Epithelial cell of proximal tubule (primary cell): Measurements from ENCODE around the gene TRAF3. TPM values are rescaled to one million over a fixed set of nuclear protein-coding genes. Genes with fewer than 3 reads are reported as not detected.
"Not testable (repeated sequence)": the region's sequence is repeated elsewhere in the genome, so short reads cannot be mapped to it uniquely, and the experiment has no call there.

Experiments
- DNase-seq: peaks from one replicate; pipeline ENCODE4 v3.0.0-alpha.2; 2011; ENCODE audit warnings: low read depth
- H3K4me3 ChIP-seq: 2 replicates; pipeline ENCODE4 v1.5.1; 2011; ENCODE audit warnings: low read depth, mild to moderate bottlenecking, low read length
- total RNA-seq: library from RNA; depleted of rRNA; stranded (reverse); fragments of >200 nt; gene quantifications from 2 replicates; pipeline ENCODE4 v1.2.3, GENCODE V29; 2015
- TF ChIP-seq, protein P1 (sequence below): conservative IDR thresholded peaks from 2 replicates; pipeline ENCODE4 v1.5.1; 2012; ENCODE audit warnings: low read depth, mild to moderate bottlenecking, low read length

TRAF3 gene
- total RNA-seq, 1 donor from 2014 or later: 21.9 TPM

DNA sequence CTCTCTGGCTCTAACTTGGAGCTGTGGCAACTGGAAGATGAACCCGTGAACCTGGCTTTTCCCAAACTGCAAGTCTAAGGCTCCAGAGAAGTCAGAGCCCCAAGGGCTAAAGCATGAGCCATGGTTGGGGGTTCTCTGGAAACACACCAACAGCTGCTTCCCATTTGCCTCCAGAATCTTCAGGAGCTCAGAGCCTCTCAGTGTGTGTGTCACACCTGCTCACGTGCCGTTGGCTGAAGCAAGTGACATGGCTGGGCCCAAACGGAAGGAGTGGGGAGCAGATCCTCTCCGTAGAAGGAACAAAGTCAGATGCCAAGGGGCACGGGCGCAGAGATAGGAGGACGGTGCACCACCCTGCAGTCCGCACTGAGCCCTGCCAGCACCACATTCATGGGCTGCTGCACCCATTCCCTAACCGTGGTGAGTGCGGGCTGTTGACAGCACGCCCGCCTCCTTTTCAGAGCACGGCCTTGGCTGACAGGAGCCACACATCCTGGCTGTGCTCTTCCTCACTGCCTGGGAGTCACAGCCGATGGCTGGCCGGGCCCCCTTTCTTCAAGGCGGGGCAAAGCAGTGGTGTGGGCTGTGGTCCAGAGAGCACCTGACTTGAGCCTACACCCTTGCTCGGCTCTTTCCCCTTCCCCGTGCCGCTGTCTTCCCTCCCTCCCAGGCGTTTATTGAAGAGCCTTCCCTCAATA, 16.6 kb upstream of the TRAF3 start:
- TF ChIP-seq, protein P1, sequence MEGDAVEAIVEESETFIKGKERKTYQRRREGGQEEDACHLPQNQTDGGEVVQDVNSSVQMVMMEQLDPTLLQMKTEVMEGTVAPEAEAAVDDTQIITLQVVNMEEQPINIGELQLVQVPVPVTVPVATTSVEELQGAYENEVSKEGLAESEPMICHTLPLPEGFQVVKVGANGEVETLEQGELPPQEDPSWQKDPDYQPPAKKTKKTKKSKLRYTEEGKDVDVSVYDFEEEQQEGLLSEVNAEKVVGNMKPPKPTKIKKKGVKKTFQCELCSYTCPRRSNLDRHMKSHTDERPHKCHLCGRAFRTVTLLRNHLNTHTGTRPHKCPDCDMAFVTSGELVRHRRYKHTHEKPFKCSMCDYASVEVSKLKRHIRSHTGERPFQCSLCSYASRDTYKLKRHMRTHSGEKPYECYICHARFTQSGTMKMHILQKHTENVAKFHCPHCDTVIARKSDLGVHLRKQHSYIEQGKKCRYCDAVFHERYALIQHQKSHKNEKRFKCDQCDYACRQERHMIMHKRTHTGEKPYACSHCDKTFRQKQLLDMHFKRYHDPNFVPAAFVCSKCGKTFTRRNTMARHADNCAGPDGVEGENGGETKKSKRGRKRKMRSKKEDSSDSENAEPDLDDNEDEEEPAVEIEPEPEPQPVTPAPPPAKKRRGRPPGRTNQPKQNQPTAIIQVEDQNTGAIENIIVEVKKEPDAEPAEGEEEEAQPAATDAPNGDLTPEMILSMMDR: no peak
- no peak overlapping the region for H3K4me3 ChIP-seq
- no peak for DNase-seq

DNA sequence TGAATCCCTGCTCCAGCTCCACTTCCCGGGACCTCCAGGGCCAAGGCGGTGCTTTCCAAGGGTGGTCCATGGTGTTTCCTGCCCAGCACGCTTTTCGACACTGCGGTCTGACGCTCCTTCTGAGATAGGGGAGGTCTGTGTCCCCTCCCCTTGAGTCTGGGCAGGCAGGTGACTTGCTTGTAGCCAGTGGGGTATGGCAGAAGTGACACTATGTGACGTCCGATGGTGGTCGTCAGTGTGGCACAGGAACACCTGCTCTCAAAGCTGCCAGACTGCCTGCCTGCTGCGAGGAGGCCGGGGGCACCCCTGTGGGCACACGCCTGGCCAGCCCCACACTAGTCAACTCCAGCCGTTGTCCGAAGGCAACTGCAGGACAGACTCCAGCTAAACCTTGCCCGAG, 16.0 kb upstream of the TRAF3 start:
- H3K4me3 ChIP-seq: no peak overlapping the region
- DNase-seq: no peak
- TF ChIP-seq, protein P1: no peak

DNA sequence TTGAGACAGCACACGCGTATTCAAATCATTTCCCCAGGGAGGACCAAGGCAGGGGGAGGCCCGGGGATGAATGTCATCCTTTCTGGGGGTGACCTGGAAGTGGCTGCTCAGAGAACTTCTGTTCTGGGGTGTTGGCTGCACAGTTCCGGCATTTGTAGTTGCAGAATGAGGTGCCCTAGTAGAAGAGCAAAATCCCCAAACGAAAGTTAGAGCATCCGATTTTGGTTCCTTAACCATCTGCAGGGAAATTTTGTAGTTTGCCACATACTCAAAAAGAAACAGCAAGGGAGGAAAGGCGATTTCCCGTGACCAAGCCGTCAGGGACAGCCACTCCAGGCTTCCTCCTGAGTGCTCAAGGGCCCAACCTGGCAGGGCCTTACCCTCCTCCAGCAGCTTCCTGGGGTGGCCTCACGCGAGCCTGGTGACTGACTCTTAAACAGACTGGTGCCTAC, 13.0 kb upstream of the TRAF3 start:
- H3K4me3 ChIP-seq: no peak overlapping the region
- TF ChIP-seq, protein P1: no peak
- DNase-seq: no peak

DNA sequence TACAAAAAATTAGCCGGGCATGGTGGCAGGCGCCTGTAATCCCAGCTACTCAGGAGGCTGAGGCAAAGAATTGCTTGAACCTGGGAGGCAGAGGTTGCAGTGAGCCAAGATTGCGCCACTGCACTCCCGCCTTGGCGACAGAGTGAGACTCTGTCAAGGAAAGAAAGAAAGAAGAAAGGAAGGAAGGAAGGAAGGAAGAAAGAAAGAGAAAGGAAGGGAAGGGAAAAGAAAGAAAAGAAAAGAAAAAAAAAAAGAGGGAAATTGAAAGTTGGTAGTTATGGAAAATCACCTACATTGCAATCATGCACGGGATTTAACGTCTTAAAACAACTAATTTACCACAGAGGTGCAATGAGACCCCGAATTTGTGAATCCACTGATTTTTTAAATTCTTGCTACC, 11.5 kb upstream of the TRAF3 start:
- not testable (repeated sequence) for H3K4me3 ChIP-seq, DNase-seq

DNA sequence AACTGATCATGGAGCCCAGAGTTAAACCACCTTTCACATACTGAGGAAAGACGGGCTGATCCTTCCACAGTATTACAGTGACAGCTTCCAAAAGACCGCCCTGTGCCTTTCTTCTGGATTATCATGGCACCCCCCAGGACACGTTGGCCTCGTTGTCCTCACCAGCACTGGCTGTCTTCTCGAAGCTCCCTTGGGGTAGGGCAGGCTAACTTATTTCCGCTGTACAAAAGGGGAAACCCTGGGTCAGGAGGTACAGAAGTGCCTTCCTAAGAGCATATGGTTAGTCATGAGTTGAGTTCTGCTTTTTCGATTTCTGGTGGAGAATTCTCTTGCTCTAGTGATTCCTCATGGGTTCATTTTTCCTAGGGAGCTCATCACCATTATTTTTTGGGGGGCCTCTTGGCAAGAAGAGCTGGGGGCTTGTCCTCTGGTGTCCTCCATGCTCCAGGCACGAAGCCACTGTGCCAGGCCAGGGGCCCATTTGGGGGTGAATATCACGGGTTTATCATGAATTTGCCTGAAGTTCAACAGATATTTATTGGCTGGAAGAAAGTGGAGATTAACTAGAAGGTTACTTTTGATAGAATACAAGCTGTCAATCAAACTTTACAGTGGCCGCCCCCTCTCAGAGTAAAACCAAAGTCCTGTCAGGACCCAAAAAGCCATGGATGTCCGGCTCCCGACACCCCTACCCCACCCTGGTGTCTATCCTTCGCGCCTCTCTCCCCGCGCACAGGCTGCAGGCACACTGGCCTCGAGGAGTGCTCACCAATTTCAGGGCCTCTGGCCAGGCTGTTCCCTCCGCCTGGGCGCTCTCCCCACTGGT, 8.8 kb upstream of the TRAF3 start:
- no peak overlapping the region for H3K4me3 ChIP-seq
- TF ChIP-seq, protein P1: no peak
- no peak for DNase-seq

DNA sequence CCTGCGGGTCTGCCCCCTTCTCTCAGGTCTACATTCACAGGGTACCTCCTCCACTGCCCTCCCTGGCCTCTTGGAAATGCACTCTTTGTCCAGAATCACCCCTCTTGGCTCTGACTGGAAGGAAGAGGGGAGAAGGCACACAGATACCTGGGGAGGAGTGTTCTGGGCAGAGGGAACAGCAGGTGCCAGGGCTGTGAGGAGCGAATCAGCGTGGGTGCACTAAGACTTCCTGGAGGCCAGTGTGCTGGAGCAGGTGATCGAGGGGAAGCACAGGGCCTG, 8.3 kb upstream of the TRAF3 start:
- DNase-seq: no peak
- no peak overlapping the region for H3K4me3 ChIP-seq
- TF ChIP-seq, protein P1: no peak

DNA sequence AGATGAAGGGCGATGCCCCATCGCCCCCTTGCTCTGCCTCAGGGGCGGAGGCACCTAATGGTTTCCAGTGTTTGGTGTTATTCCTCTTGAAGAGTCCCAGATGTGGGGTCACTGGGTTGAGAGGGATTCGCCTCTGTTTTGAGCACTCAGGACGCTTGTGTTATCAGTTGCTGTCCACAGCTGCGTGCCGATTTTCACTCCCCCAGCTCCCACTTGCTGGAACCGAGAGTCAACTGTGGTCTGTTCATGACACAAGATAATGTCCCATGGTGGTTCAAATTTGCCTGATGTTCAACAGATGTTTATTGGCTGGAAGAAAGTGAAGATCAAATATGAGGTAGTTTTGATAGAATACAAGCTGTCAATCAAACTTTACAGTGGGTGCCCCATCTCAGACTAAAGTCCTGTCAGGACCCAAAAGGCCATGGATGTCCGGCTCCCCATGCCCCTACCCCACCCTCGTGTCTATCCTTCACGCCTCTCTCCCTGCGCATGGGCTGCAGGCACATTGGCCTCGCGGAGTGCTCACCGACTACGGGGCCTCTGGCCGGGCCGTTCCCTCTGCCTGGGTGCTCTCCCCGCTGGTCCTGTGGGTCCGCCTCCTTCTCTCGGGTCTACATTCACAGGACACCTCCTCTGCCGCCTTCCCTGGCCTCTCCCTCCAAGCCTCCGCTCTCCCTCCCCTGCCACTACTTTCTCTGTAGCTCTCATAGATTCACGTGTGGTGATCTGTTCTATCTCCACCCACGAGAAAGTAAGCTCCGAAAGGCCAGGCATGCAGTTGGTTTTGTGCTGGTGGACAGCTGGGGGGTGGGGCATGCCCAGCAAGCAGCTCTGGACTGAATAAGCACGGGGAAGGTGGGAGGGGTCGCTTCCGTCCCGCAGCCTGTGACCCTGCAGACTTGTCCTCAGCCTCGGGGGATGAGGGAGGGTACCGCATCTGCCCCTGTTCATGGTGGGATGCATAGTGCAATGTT, 6.8 kb upstream of the TRAF3 start:
- no peak overlapping the region for H3K4me3 ChIP-seq
- no peak for DNase-seq
- TF ChIP-seq, protein P1: no peak
